Calu3 (cell line): ENCODE measurements around the gene MIDN. TPM values are rescaled to one million over a fixed set of nuclear protein-coding genes. Genes with fewer than 3 reads are reported as not detected.

ENCODE experiments used
- BruUV-seq: library from RNA; stranded (reverse); fragments of 400-500 nt; replicated peaks from 2 replicates; lab custom pipeline; 2021; lab: Mats Ljungman, UMichigan
- CTCF ChIA-PET: fragments of 300-600 bp; sonication (Branson Sonifier 250); formaldehyde crosslinking; loops from one replicate; lab custom pipeline; 2022; ENCODE audit warnings: antibody characterized with exemption; lab: Charles Lee
- DNase-seq: peaks from one replicate; pipeline ENCODE4 v3.0.0; 2022
- H3K27ac Mint-ChIP-seq: one replicate; pipeline ENCODE4 v1.8.0; 2022; ENCODE audit warnings: mixed read lengths; ENCODE audit not compliant: unreplicated experiment
- H3K27me3 Mint-ChIP-seq: one replicate; pipeline ENCODE4 v1.8.0; 2022; ENCODE audit warnings: mixed read lengths; ENCODE audit not compliant: unreplicated experiment
- H3K36me3 Mint-ChIP-seq: one replicate; pipeline ENCODE4 v1.8.0; 2022; ENCODE audit warnings: mild to moderate bottlenecking, moderate library complexity, mixed read lengths; ENCODE audit not compliant: insufficient read depth, unreplicated experiment
- H3K4me1 Mint-ChIP-seq: one replicate; pipeline ENCODE4 v1.8.0; 2022; ENCODE audit warnings: mild to moderate bottlenecking, low read depth, mixed read lengths; ENCODE audit not compliant: unreplicated experiment
- H3K4me3 Mint-ChIP-seq: one replicate; pipeline ENCODE4 v1.8.0; 2022; ENCODE audit warnings: mild to moderate bottlenecking, low read depth, moderate library complexity, mixed read lengths; ENCODE audit not compliant: unreplicated experiment
- H3K9me3 Mint-ChIP-seq: one replicate; pipeline ENCODE4 v1.8.0; 2022; ENCODE audit warnings: low read depth, mixed read lengths; ENCODE audit not compliant: unreplicated experiment
- intact Hi-C: fragments of 100-400 bp; cut with micrococcal nuclease; formaldehyde crosslinking; loops from one replicate; pipeline ENCODE4 v1.10.0; 2022; ENCODE audit not compliant: unreplicated experiment
- total RNA-seq: library from RNA; stranded (reverse); gene quantifications from 2 replicates; pipeline ENCODE4 v1.2.3, GENCODE V29; 2022
- TF ChIP-seq, protein P1 (sequence below): fragments of 200-600 bp; IDR thresholded peaks from one replicate; pipeline ENCODE4 v1.8.0; 2022; ENCODE audit warnings: antibody characterized with exemption; ENCODE audit not compliant: unreplicated experiment

The MIDN gene
- total RNA-seq, 1 experiment from 2014 or later = 61.8 TPM

DNA sequence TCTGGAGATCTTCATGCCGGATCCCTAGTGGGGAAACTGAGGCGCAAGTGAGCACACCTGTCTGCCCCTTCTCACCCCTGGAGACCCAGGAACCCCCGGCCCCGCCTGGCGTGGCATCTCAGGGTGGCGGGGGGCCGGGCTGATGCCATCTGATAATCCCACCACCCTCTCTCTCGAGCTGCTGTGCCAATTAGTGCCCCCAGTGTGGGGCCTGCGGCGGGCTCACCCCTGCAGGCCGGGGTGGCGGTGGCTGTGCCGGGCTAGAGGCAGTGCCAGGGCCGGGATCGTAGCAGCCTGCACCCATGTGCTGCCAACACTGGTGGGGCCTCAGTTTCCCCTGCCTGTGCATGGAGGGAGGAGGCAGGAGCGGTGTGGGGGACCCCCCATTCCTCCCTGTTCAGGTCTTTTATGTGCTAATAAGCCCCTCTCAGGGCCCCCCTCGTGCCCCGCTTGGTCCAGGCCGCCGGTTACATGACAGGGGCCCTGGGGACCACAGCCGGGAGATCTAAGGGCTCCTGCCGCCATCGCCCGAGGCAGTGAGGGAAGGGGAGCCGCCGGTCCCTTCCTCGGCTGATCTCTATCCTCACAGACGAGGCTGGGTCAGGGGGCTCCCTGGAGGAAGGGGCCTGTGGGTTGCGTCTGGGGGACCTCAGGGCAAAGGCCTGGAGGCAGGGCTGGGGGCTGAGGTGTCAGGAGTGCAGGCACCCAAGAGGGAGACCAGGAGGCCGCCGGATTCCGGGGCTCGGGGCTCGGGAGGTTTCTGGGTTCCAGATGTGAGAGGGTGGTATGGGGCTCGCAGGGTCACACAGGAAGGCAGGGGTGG is 45.6 kb downstream of the MIDN start:
- CTCF ChIA-PET = no interaction called here
- peaks cover 14% of the 10 kb centered on the region for H3K27me3 Mint-ChIP-seq
- peaks cover 8% of the 10 kb centered on the region for H3K4me1 Mint-ChIP-seq
- H3K36me3 Mint-ChIP-seq = peaks cover 5% of the 10 kb centered on the region
- H3K9me3 Mint-ChIP-seq = no peaks in the 10 kb centered on the region
- intact Hi-C loops = no loop called here
- H3K27ac Mint-ChIP-seq = no peak overlapping the region
- TF ChIP-seq, protein P1, sequence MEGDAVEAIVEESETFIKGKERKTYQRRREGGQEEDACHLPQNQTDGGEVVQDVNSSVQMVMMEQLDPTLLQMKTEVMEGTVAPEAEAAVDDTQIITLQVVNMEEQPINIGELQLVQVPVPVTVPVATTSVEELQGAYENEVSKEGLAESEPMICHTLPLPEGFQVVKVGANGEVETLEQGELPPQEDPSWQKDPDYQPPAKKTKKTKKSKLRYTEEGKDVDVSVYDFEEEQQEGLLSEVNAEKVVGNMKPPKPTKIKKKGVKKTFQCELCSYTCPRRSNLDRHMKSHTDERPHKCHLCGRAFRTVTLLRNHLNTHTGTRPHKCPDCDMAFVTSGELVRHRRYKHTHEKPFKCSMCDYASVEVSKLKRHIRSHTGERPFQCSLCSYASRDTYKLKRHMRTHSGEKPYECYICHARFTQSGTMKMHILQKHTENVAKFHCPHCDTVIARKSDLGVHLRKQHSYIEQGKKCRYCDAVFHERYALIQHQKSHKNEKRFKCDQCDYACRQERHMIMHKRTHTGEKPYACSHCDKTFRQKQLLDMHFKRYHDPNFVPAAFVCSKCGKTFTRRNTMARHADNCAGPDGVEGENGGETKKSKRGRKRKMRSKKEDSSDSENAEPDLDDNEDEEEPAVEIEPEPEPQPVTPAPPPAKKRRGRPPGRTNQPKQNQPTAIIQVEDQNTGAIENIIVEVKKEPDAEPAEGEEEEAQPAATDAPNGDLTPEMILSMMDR = no peak
- no peak overlapping the region for H3K4me3 Mint-ChIP-seq
- no peak for DNase-seq
- BruUV-seq = no TSS peak

DNA sequence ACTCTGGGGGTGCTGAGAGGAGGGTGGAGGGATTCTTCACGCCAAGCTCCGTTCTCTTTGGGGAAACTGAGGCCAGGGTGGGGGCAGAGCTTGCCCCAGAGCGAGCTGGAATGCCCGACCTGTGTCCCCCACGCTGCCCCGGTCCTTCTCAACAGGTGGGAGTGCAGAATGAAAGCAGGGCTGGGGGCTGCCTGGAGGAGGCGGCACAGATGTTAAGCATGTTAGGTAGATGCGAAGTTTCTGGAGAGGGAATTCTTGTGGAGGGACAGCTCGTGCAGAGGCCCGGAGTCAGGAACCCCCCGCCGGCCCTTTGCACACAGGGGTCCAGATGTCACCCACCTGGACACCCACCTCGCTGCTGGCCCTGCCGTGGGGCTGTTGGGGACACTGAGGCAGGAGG is 46.3 kb downstream of the MIDN start:
- peaks cover 14% of the 10 kb centered on the region for H3K27me3 Mint-ChIP-seq
- BruUV-seq = no TSS peak
- no peak overlapping the region for H3K4me3 Mint-ChIP-seq
- peaks cover 8% of the 10 kb centered on the region for H3K4me1 Mint-ChIP-seq
- H3K36me3 Mint-ChIP-seq = peaks cover 5% of the 10 kb centered on the region
- H3K27ac Mint-ChIP-seq = no peak overlapping the region
- H3K9me3 Mint-ChIP-seq = no peaks in the 10 kb centered on the region
- CTCF ChIA-PET = no interaction called here
- DNase-seq = no peak
- TF ChIP-seq, protein P1 = no peak
- intact Hi-C loops = no loop called here

GRCh38 chr19:1295169-1296012 is 47.0 kb downstream of the MIDN start:
- Mint-ChIP-seq H3K4me1 (peaks cover 8% of the 10 kb centered on the region), H3K27ac (no peak overlapping the region), H3K27me3 (peaks cover 14% of the 10 kb centered on the region), H3K36me3 (peaks cover 5% of the 10 kb centered on the region), H3K4me3 (no peak overlapping the region), H3K9me3 (no peaks in the 10 kb centered on the region)
- intact Hi-C loops = no loop called here
- TF ChIP-seq, protein P1 = no peak
- no TSS peak for BruUV-seq
- no peak for DNase-seq
- CTCF ChIA-PET = no interaction called here

- intact Hi-C loops = no loop called here
- Mint-ChIP-seq H3K27ac (no peak overlapping the region), H3K4me3 (no peak overlapping the region), H3K9me3 (no peaks in the 10 kb centered on the region), H3K4me1 (peaks cover 8% of the 10 kb centered on the region), H3K27me3 (peaks cover 14% of the 10 kb centered on the region), H3K36me3 (peaks cover 5% of the 10 kb centered on the region)
- TF ChIP-seq, protein P1 = no peak
- DNase-seq = no peak
- BruUV-seq = no TSS peak
- CTCF ChIA-PET = no interaction called here
Measured at GRCh38 chr19:1296078-1296477, 47.7 kb downstream of the MIDN start.
